Body of pancreas (tissue), 4 donors: Measurements from ENCODE around the gene COL7A1. TPM values are rescaled to one million over a fixed set of nuclear protein-coding genes. Genes with fewer than 3 reads are reported as not detected.
A peak's percentile ranks its signal among the peaks of the same experiment; 100 is the strongest.
"Not testable (repeated sequence)": the region's sequence is repeated elsewhere in the genome, so short reads cannot be mapped to it uniquely, and the experiment has no call there.

Experiments used
- ATAC-seq: fragments of 150-250 bp; one replicate; pipeline ENCODE4 v1.9.1; 2016
- DNase-seq, 4 donors: peaks; one replicate each; pipeline ENCODE4 v3.0.0-alpha.2; 2019
- H3K27ac ChIP-seq, 4 donors: fragments of 200-600 bp; sonication (generic); 1 replicate in 3 of 4; 2 replicates in 1 of 4; pipeline versions ENCODE4 v1.5.1 to v1.6.1; 2016 to 2019; ENCODE audit warnings: mild to moderate bottlenecking in 1 of 4, mixed read lengths in 1 of 4, moderate library complexity in 1 of 4
- H3K27me3 ChIP-seq, 2 donors: fragments of 200-600 bp; sonication (generic); one replicate each; pipeline ENCODE4 v1.6.0; 2016; ENCODE audit warnings: mild to moderate bottlenecking in 1 of 2
- H3K36me3 ChIP-seq, 2 donors: fragments of 200-600 bp; sonication (generic); replicated peaks in 1 of 2; 2 replicates each; pipeline ENCODE4 v1.5.1; 2016; ENCODE audit warnings: low read depth in 2 of 2; ENCODE audit not compliant: insufficient read depth in 1 of 2
- H3K4me1 ChIP-seq: fragments of 200-600 bp; sonication (generic); one replicate; pipeline ENCODE4 v1.6.0; 2016
- H3K4me3 ChIP-seq, 2 donors: fragments of 200-600 bp; sonication (generic); 1 replicate in 1 of 2; 2 replicates in 1 of 2; pipeline ENCODE4 v1.5.1; 2016 to 2019
- H3K9me3 ChIP-seq, 3 donors: fragments of 200-600 bp; sonication (generic); 1 replicate in 2 of 3; 2 replicates in 1 of 3; pipeline ENCODE4 v1.5.1; 2016
- POLR2A ChIP-seq, 3 donors: fragments of 450-650 bp; IDR thresholded peaks; one replicate each; pipeline ENCODE4 v1.6.1; 2016; ENCODE audit warnings: antibody characterized with exemption in 3 of 3, mild to moderate bottlenecking in 2 of 3
- WGBS, 2 donors: methylation state at CpG; one replicate each; pipeline ENCODE4 v1.1.5; 2017; 5-methylcytosine and 5-hydroxymethylcytosine counted together
- intact Hi-C: fragments of 100-400 bp; cut with DNase I; formaldehyde crosslinking; loops from one replicate; pipeline ENCODE4 v1.15.1; 2023
- total RNA-seq, 2 donors: library from RNA; depleted of rRNA; stranded (reverse); fragments of >200 nt; gene quantifications; one replicate each; pipeline ENCODE4 v1.1.0, GENCODE V29; 2016
- TF ChIP-seq, protein P1 (sequence below), 7 experiments: fragments of 450-650 bp in 4 of 7; fragments of 200-600 bp in 3 of 7; sonication (generic) in 3 of 7; IDR thresholded peaks; one replicate each; pipeline ENCODE4 v1.5.1; 2016 to 2019; ENCODE audit warnings: antibody characterized with exemption in 7 of 7

Gene COL7A1
- total RNA-seq, 2 donors from 2014 or later, result 0.52 to 2.3 TPM

DNA sequence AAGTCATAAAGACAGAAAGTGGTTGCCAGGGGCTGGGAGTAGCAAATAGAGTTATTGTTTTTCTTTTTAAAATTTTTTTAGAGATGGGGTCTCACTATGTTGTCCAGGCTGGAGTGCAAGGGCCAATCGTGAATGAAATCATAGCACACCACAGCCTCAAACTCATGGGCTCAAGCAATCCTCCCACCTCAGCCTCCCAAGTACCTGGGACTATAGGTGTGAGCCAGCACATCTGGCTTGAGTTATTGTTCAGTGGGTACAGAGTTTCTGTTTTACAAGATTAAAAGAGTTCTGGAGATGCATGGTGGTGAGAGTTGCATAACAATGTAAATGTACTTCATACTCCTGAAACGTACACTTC lies 62.2 kb downstream of the COL7A1 start:
- ATAC-seq (no peak), DNase-seq (no peak)
- H3K9me3 ChIP-seq, result no peaks in the 10 kb centered on the region
- peaks cover 0 to 13% of the 10 kb centered on the region in 2 donors for H3K36me3 ChIP-seq
- H3K4me1 ChIP-seq, result no peaks in the 10 kb centered on the region
- H3K27me3 ChIP-seq, result no peaks in the 10 kb centered on the region
- TF ChIP-seq, protein P1, sequence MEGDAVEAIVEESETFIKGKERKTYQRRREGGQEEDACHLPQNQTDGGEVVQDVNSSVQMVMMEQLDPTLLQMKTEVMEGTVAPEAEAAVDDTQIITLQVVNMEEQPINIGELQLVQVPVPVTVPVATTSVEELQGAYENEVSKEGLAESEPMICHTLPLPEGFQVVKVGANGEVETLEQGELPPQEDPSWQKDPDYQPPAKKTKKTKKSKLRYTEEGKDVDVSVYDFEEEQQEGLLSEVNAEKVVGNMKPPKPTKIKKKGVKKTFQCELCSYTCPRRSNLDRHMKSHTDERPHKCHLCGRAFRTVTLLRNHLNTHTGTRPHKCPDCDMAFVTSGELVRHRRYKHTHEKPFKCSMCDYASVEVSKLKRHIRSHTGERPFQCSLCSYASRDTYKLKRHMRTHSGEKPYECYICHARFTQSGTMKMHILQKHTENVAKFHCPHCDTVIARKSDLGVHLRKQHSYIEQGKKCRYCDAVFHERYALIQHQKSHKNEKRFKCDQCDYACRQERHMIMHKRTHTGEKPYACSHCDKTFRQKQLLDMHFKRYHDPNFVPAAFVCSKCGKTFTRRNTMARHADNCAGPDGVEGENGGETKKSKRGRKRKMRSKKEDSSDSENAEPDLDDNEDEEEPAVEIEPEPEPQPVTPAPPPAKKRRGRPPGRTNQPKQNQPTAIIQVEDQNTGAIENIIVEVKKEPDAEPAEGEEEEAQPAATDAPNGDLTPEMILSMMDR (IDR thresholded peaks at IDR 0.05), result no peak
- no peak for TF ChIP-seq POLR2A (IDR thresholded peaks at IDR 0.05)
- 81 to 90% methylated on average over 2 of the region's 2 CpGs for WGBS, 2 donors
- H3K4me3 ChIP-seq, result no peak overlapping the region
- no peak overlapping the region for H3K27ac ChIP-seq
- intact Hi-C loops, result no loop called here

DNA sequence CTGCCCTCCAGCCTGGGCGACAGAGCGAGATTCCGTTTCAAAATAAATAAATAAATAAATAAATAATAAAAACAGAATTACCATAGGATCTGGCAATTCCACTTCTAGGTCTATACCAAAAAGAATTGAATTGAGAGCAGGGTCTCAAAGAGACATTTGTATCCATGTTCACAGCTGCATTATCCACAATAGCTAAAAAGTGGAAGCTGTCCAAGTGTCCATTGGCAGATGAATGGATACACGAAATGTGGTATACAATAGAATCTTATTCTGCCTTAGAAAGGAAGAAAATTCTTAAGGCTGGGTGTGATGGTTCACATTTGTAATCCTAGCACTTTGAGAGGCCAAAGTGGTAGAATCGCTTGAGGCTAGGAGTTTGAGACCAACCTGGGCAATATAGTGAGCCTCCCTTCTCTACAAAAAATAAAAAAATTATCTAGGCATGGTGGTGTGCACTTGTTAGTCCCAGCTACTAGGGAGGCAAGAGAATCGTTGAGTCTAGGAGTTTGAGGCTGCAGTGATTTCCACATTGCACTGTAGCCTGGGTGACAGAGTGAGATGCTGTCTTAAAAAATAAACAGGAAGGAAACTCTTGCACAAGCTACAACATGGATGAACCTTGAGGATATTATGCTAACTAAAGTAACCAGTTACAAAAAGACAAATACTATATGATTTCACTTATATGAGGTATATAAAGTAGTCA lies 62.7 kb downstream of the COL7A1 start:
- Histone ChIP-seq H3K27me3 (no peaks in the 10 kb centered on the region), H3K4me1 (no peaks in the 10 kb centered on the region), H3K36me3 (peaks cover 0 to 13% of the 10 kb centered on the region in 2 donors), H3K4me3 (no peak overlapping the region), H3K9me3 (no peaks in the 10 kb centered on the region), H3K27ac (no peak overlapping the region)
- WGBS, 2 donors, result 86 to 90% methylated on average over 6 of the region's 6 CpGs
- TF ChIP-seq POLR2A (IDR thresholded peaks at IDR 0.05), result no peak
- TF ChIP-seq, protein P1 (IDR thresholded peaks at IDR 0.05), result no peak
- DNase-seq (no peak), ATAC-seq (no peak)
- intact Hi-C loops, result no loop called here

DNA sequence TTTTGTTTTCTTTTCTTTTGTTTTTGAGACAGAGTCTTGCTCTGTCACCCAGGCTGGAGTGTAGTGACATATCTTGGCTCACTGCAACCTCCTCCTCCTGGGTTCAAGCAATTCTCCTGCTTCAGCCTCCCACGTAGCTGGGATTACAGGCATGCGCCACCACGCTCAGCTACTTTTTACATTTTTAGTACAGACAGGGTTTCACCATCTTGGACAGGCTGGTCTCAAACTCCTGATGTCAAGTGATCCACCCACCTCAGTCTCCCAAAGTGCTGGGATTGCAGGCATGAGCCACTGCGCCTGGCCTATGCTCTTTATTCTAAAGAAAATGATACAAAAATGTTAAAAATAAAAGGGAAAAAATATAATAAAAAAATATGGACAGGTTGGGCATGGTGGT lies 64.4 kb downstream of the COL7A1 start:
- H3K27me3 ChIP-seq, H3K4me1 ChIP-seq, H3K27ac ChIP-seq, intact Hi-C loops, DNase-seq, H3K36me3 ChIP-seq, H3K9me3 ChIP-seq, H3K4me3 ChIP-seq, ATAC-seq: not testable (repeated sequence)
- WGBS, 2 donors, result 95 to 100% methylated on average over 4 of the region's 4 CpGs

DNA sequence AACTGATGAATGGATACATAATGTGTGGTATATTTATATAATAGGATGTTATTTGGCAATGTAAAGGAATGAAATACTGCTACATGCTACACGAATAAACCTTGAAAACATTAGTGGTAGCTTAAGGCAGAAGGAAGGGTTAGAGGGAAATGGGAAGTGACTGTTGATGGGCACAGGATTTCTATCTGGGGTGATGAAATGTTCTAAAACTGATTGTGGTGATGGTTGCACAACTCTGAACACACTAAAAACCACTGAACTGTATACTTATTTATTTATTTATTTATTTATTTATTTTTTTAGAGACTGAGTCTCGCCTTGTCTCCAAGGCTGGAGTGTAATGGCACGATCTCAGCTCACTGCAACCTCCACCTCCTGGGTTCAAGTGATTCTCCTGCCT lies 66.4 kb downstream of the COL7A1 start:
- Histone ChIP-seq H3K4me1 (no peaks in the 10 kb centered on the region), H3K36me3 (no peaks in the 10 kb centered on the region), H3K9me3 (no peaks in the 10 kb centered on the region), H3K27ac (peak overlapping the region in 1 of 4 donors; percentile 29), H3K27me3 (no peaks in the 10 kb centered on the region), H3K4me3 (no peak overlapping the region)
- WGBS, 2 donors, result 76 to 83% methylated on average over 3 of the region's 3 CpGs
- DNase-seq, result no peak
- intact Hi-C loops, result no loop called here
- no peak for ATAC-seq
- TF ChIP-seq, protein P1 (IDR thresholded peaks at IDR 0.05), result no peak
- TF ChIP-seq POLR2A (IDR thresholded peaks at IDR 0.05), result no peak

DNA sequence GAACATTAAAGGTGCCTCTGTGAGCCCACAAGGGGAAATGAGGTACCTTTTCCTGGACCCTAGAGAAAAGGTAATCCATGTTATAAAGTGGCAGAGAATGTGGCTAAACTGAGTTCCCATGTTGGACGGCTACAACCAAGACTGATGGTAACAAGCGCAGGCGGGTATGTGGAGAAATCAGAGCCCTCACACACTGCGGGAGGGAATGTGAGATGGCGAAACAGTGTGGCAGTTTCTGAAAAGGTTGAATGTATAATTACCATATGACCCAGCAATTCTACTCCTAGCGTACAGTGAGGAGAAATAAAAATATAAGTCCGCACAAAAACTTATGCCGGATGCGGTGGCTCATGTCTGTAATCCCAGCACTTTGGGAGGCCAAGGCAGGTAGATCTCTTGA lies 67.1 kb downstream of the COL7A1 start:
- DNase-seq (no peak), ATAC-seq (no peak)
- Histone ChIP-seq H3K27ac (peak overlapping the region in 1 of 4 donors; percentile 29), H3K4me1 (no peaks in the 10 kb centered on the region), H3K9me3 (no peaks in the 10 kb centered on the region), H3K4me3 (no peak overlapping the region), H3K36me3 (no peaks in the 10 kb centered on the region), H3K27me3 (no peaks in the 10 kb centered on the region)
- WGBS, 2 donors, result 70 to 99% methylated on average over 9 of the region's 9 CpGs
- no peak for TF ChIP-seq POLR2A (IDR thresholded peaks at IDR 0.05)
- TF ChIP-seq, protein P1 (IDR thresholded peaks at IDR 0.05), result no peak
- intact Hi-C loops, result no loop called here
